ENCODE results near the gene AZGP1.
"Not testable (repeated sequence)": the region's sequence is repeated elsewhere in the genome, so short reads cannot be mapped to it uniquely, and the experiment has no call there.

The AZGP1 gene

GRCh38 chr7:99943641-99944496 lies 32.0 kb downstream of the AZGP1 start:
- no peak for DNase-seq (ENCODE audit: low read depth)
- no peak overlapping the region for H3K4me3 ChIP-seq (ENCODE audit: low read length)
- no peak for TF ChIP-seq CTCF (conservative IDR thresholded peaks at IDR 0.05; ENCODE audit: low read length)

GRCh38 chr7:99938296-99938695 lies 37.5 kb downstream of the AZGP1 start:
- H3K4me3 ChIP-seq (ENCODE audit: low read length) = no peak overlapping the region
- DNase-seq (ENCODE audit: low read depth) = no peak
- no peak for TF ChIP-seq CTCF (conservative IDR thresholded peaks at IDR 0.05; ENCODE audit: low read length)

GRCh38 chr7:99935009-99935408 lies 40.8 kb downstream of the AZGP1 start:
- not testable (repeated sequence) for DNase-seq (ENCODE audit: low read depth); H3K4me3 ChIP-seq (ENCODE audit: low read length)

DNA sequence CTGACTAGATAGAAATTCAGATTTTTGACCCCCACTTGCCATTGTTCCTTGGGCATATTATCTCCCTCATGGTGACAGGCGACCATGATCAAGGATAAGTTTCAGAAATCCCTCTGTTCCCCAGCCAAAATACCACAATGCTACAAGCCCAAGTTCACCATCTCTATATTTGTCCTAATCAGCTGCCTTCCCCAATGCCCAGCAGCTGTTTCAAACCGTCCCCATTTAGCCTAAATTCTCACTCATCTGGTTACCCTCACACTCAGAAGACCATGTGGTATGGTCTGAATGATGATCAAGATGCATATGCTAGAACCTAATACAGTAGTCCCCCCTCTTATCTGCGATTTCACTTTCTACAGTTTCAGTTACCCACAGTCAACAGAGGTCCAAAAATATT lies 45.5 kb downstream of the AZGP1 start:
- no peak overlapping the region for H3K4me3 ChIP-seq (ENCODE audit: low read length)
- no peak for TF ChIP-seq CTCF (conservative IDR thresholded peaks at IDR 0.05; ENCODE audit: low read length)
- no peak for DNase-seq (ENCODE audit: low read depth)

DNA sequence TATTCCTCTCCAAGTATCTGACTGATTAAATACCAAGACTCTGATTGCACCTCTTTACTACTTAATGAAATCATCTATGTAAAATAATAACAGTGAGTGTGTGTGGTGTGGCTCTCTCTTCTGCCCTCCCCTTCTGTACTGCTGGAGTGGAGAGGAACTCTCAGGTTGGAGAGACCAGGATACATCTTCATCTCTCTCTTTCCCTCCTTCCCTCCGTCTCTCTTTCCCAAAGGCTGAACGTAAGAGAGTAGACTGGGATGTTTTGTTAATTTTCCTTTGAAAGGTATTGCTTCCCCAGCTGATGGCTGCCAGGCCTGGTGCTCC lies 46.1 kb downstream of the AZGP1 start:
- no peak for DNase-seq (ENCODE audit: low read depth)
- TF ChIP-seq CTCF (conservative IDR thresholded peaks at IDR 0.05; ENCODE audit: low read length) = no peak
- peak overlapping the region; percentile 41 for H3K4me3 ChIP-seq (ENCODE audit: low read length)

GRCh38 chr7:99928994-99929729 lies 46.7 kb downstream of the AZGP1 start, which contains the start of gene GJC3:
Gene GJC3, minus strand, starts transcription at chr7:99929620. Its CDS starts 0 bp downstream, at chr7:99929620.
- peak within 1 kb of the TSS; percentile 41 for H3K4me3 ChIP-seq (ENCODE audit: low read length)
- DNase-seq (ENCODE audit: low read depth) = peak; percentile 60
- TF ChIP-seq CTCF (conservative IDR thresholded peaks at IDR 0.05; ENCODE audit: low read length) = peak; percentile 49

DNA sequence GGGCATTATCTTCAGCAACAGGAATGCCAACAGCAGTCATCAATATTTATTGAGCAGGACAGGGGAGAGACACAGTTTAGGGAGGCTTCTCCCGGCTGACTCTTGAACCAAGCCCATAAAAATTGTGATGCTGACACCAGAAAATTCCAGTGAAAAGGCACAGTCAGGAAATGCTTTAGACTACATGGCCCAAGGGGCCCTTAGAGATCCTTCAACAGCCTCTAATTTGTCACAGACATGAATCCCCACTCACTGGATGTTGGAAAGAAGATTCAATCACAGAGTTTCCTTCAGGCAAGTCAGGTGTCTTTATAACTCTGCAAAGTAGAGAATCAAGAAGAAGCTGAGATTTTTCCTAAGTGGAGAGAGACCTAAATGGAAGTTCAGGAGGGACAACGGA lies 47.6 kb downstream of the AZGP1 start:
- TF ChIP-seq CTCF (conservative IDR thresholded peaks at IDR 0.05; ENCODE audit: low read length) = no peak
- H3K4me3 ChIP-seq (ENCODE audit: low read length) = no peak overlapping the region
- no peak for DNase-seq (ENCODE audit: low read depth)

Data from AG10803 (cell line).